Skeletal muscle satellite cell (primary cell): ENCODE measurements around the gene AFF3.

Experiments
- H3K27me3 ChIP-seq: 2 replicates; pipeline ENCODE4 v1.7.0; 2013; ENCODE audit warnings: low read length; ENCODE audit not compliant: control insufficient read depth, insufficient read depth
- H3K36me3 ChIP-seq: 2 replicates; pipeline ENCODE4 v1.7.0; 2013; ENCODE audit warnings: mild to moderate bottlenecking, control low read depth, low read length; ENCODE audit not compliant: insufficient read depth
- H3K4me1 ChIP-seq: 2 replicates; pipeline ENCODE4 v1.7.0; 2013; ENCODE audit warnings: low read length; ENCODE audit not compliant: control insufficient read depth, insufficient read depth
- H3K4me2 ChIP-seq: 2 replicates; pipeline ENCODE4 v1.7.0; 2013; ENCODE audit warnings: mild to moderate bottlenecking, low read length
- H3K4me3 ChIP-seq: 2 replicates; pipeline ENCODE4 v1.7.0; 2013; ENCODE audit warnings: low read length
- H3K9ac ChIP-seq: 2 replicates; pipeline ENCODE4 v1.7.0; 2013; ENCODE audit warnings: mild to moderate bottlenecking, low read depth, low read length, moderate library complexity
- H3K9me3 ChIP-seq: replicated peaks from 2 replicates; pipeline ENCODE4 v1.7.0; 2013; ENCODE audit warnings: mild to moderate bottlenecking, control low read depth, low read length

The AFF3 gene

GRCh38 chr2:99881901-99882591, 260.3 kb downstream of the AFF3 start:
- H3K4me3 ChIP-seq: no peak overlapping the region
- no peak overlapping the region for H3K9ac ChIP-seq
- no peaks in the 10 kb centered on the region for H3K4me1 ChIP-seq
- no peaks in the 10 kb centered on the region for H3K9me3 ChIP-seq
- no peaks in the 10 kb centered on the region for H3K36me3 ChIP-seq
- H3K27me3 ChIP-seq: no peaks in the 10 kb centered on the region
- no peak overlapping the region for H3K4me2 ChIP-seq

GRCh38 chr2:99880964-99881294, 261.5 kb downstream of the AFF3 start:
- H3K27me3 ChIP-seq: no peaks in the 10 kb centered on the region
- no peak overlapping the region for H3K4me3 ChIP-seq
- H3K9ac ChIP-seq: no peak overlapping the region
- H3K9me3 ChIP-seq: no peaks in the 10 kb centered on the region
- H3K36me3 ChIP-seq: no peaks in the 10 kb centered on the region
- no peak overlapping the region for H3K4me2 ChIP-seq
- H3K4me1 ChIP-seq: no peaks in the 10 kb centered on the region

- H3K4me1 ChIP-seq: no peaks in the 10 kb centered on the region
- no peak overlapping the region for H3K4me3 ChIP-seq
- no peaks in the 10 kb centered on the region for H3K27me3 ChIP-seq
- no peaks in the 10 kb centered on the region for H3K9me3 ChIP-seq
- no peak overlapping the region for H3K4me2 ChIP-seq
- no peaks in the 10 kb centered on the region for H3K36me3 ChIP-seq
- no peak overlapping the region for H3K9ac ChIP-seq
These were observed 262.0 kb downstream of the AFF3 start for GRCh38 chr2:99880148-99880963.

DNA sequence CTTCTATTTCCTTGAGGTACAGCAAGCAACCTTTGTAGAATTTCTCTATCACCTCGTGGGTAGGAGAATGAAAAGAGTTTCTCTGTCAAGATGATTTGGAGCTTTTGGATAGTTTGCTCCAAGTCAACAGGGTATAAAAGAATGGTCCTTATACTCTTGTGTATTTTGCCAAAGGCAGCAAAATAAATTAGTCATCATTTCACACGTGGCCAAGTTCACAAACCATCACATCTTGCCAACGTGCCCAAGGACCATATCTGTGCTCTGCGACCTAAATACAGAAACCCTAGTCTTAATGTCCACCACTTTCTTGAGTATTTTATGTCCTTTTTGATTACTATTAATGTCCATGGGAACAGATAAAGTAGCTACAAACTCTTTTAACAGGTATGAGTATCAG, 262.9 kb downstream of the AFF3 start:
- H3K4me1 ChIP-seq: no peaks in the 10 kb centered on the region

GRCh38 chr2:99878581-99879350, 263.6 kb downstream of the AFF3 start:
- H3K36me3 ChIP-seq: no peaks in the 10 kb centered on the region
- H3K27me3 ChIP-seq: no peaks in the 10 kb centered on the region
- no peak overlapping the region for H3K9ac ChIP-seq
- no peak overlapping the region for H3K4me2 ChIP-seq
- no peaks in the 10 kb centered on the region for H3K4me1 ChIP-seq
- no peak overlapping the region for H3K4me3 ChIP-seq
- no peaks in the 10 kb centered on the region for H3K9me3 ChIP-seq

More for the DNA sequence above, 262.9 kb downstream of the AFF3 start:
- Histone ChIP-seq H3K4me2 (no peak overlapping the region), H3K9me3 (no peaks in the 10 kb centered on the region), H3K9ac (no peak overlapping the region), H3K27me3 (no peaks in the 10 kb centered on the region), H3K4me3 (no peak overlapping the region), H3K36me3 (no peaks in the 10 kb centered on the region)

GRCh38 chr2:99877963-99878362, 264.4 kb downstream of the AFF3 start:
- H3K4me3 ChIP-seq: no peak overlapping the region
- no peaks in the 10 kb centered on the region for H3K9me3 ChIP-seq
- H3K9ac ChIP-seq: no peak overlapping the region
- H3K27me3 ChIP-seq: no peaks in the 10 kb centered on the region
- no peak overlapping the region for H3K4me2 ChIP-seq
- no peaks in the 10 kb centered on the region for H3K4me1 ChIP-seq
- no peaks in the 10 kb centered on the region for H3K36me3 ChIP-seq

GRCh38 chr2:99876956-99877355, 265.4 kb downstream of the AFF3 start:
- no peak overlapping the region for H3K9ac ChIP-seq
- no peaks in the 10 kb centered on the region for H3K9me3 ChIP-seq
- no peaks in the 10 kb centered on the region for H3K27me3 ChIP-seq
- H3K4me1 ChIP-seq: no peaks in the 10 kb centered on the region
- H3K4me3 ChIP-seq: no peak overlapping the region
- H3K4me2 ChIP-seq: no peak overlapping the region
- H3K36me3 ChIP-seq: no peaks in the 10 kb centered on the region

DNA sequence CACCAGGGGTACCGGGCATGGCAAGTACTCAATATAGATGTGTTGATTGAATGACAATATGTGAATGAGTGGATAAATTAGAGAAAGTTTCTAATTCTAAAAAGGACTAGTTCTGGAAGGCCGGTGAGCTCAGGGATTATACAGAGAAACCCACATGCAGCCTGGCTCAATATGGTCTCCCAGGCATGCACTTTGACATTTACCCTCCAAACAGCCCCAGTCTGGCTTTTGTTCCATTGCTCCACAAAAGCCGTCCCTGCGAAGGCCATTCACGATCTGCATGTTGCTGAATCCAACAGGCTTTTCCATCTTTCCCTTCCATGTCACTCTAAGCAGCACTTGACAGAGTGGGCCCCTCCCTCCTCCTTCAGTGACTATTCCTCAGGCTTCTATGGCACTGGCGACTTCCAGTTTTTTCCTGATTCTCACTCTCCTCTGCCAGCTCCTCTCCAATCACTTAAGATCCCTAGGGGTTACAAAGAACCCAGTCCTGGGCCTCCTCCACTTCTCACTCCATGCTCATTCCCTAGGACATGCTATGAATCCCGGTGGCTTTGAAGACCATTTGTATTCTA, 266.7 kb downstream of the AFF3 start:
- no peaks in the 10 kb centered on the region for H3K27me3 ChIP-seq
- H3K4me2 ChIP-seq: no peak overlapping the region
- no peaks in the 10 kb centered on the region for H3K36me3 ChIP-seq
- no peak overlapping the region for H3K4me3 ChIP-seq
- H3K9ac ChIP-seq: no peak overlapping the region
- H3K4me1 ChIP-seq: no peaks in the 10 kb centered on the region
- no peaks in the 10 kb centered on the region for H3K9me3 ChIP-seq

GRCh38 chr2:99868260-99868659, 274.1 kb downstream of the AFF3 start:
- no peaks in the 10 kb centered on the region for H3K9me3 ChIP-seq
- no peak overlapping the region for H3K4me3 ChIP-seq
- no peak overlapping the region for H3K4me2 ChIP-seq
- no peak overlapping the region for H3K9ac ChIP-seq
- no peaks in the 10 kb centered on the region for H3K36me3 ChIP-seq
- no peaks in the 10 kb centered on the region for H3K27me3 ChIP-seq
- H3K4me1 ChIP-seq: no peaks in the 10 kb centered on the region

GRCh38 chr2:99867770-99868169, 274.6 kb downstream of the AFF3 start:
- H3K4me3 ChIP-seq: no peak overlapping the region
- H3K4me1 ChIP-seq: no peaks in the 10 kb centered on the region
- no peaks in the 10 kb centered on the region for H3K9me3 ChIP-seq
- no peaks in the 10 kb centered on the region for H3K27me3 ChIP-seq
- no peak overlapping the region for H3K4me2 ChIP-seq
- no peak overlapping the region for H3K9ac ChIP-seq
- no peaks in the 10 kb centered on the region for H3K36me3 ChIP-seq
